ENCODE measurements around the gene PPA1. TPM values are rescaled to one million over a fixed set of nuclear protein-coding genes. Genes with fewer than 3 reads are reported as not detected.

The PPA1 gene
- total and polyA plus RNA-seq, 2 of the 4 experiments (the other 2 are of a cell fraction), result 78.6 to 102 TPM

- Histone ChIP-seq H4K20me1 (ENCODE audit: insufficient read depth, low read length) (no peaks in the 10 kb centered on the region), H3K14ac (replicated peaks; ENCODE audit: low read depth, low read length) (no peak overlapping the region), H3K23ac (ENCODE audit: low read depth, low read length) (no peak overlapping the region), H3K27me3 (ENCODE audit: control insufficient read depth, insufficient read depth, low read length) (peaks cover 10% of the 10 kb centered on the region), H2AK5ac (ENCODE audit: low read depth, low read length) (no peak overlapping the region), H4K5ac (ENCODE audit: low read depth, low read length) (no peak overlapping the region), H2BK20ac (ENCODE audit: low read depth, low read length) (no peak overlapping the region), H2AK9ac (replicated peaks; ENCODE audit: low read depth, low read length, poor library complexity) (no peak overlapping the region), H3K56ac (ENCODE audit: extremely low read depth, insufficient read depth, low read length) (no peak overlapping the region), H3K4me2 (ENCODE audit: low read depth, low read length) (no peak overlapping the region), H3K36me3 (ENCODE audit: control insufficient read depth, insufficient read depth, low read length) (no peaks in the 10 kb centered on the region), H4K8ac (ENCODE audit: low read depth in 2 of 2, low read length in 2 of 2) (no peak overlapping the region), H2BK5ac (ENCODE audit: low read depth, low read length, poor library complexity, severe bottlenecking) (no peak overlapping the region), H4K91ac (ENCODE audit: insufficient read depth, low read depth, low read length) (no peak overlapping the region), H3K4me3 (ENCODE audit: insufficient read depth, low read depth, low read length) (no peak overlapping the region), H3K9ac (ENCODE audit: low read depth, low read length) (no peak overlapping the region), H3K18ac (ENCODE audit: low read depth, low read length) (no peak overlapping the region), H2BK120ac (ENCODE audit: low read depth, low read length) (no peak overlapping the region), H3K27ac (ENCODE audit: insufficient read depth, low read length) (no peak overlapping the region), H3K4me1 (ENCODE audit: control insufficient read depth, insufficient read depth, low read length) (no peaks in the 10 kb centered on the region), H3K9me1 (ENCODE audit: insufficient read depth, low read length) (no peaks in the 10 kb centered on the region), H2AFZ (replicated peaks; ENCODE audit: low read length, poor library complexity) (no peak overlapping the region), H2BK15ac (ENCODE audit: low read depth, low read length) (no peak overlapping the region), H3K79me1 (ENCODE audit: low read depth in 1 of 2, low read length in 2 of 2) (no peaks in the 10 kb centered on the region), H3K9me3 (ENCODE audit: control insufficient read depth, insufficient read depth, low read length) (peaks cover 10% of the 10 kb centered on the region; the same call in 1 of the 2 replicates), H3K4ac (ENCODE audit: low read depth, low read length) (no peak overlapping the region)
- TF ChIP-seq FOS (IDR thresholded peaks at IDR 0.05; ENCODE audit: low read depth, low read length) (no peak), CHD1 (IDR thresholded peaks at IDR 0.05; ENCODE audit: low read depth, low read length) (no peak), MXI1 (IDR thresholded peaks at IDR 0.05; ENCODE audit: borderline replicate concordance, low read depth, low read length) (no peak), MAFK (IDR thresholded peaks at IDR 0.05; ENCODE audit: low read depth, low read length) (no peak), MAZ (IDR thresholded peaks at IDR 0.05; ENCODE audit: borderline replicate concordance, low read depth, low read length) (no peak), POLR2A (IDR thresholded peaks at IDR 0.05; ENCODE audit: low read depth, low read length) (no peak), BHLHE40 (IDR thresholded peaks at IDR 0.05; ENCODE audit: low read depth, low read length) (no peak), ELK1 (IDR thresholded peaks at IDR 0.05; ENCODE audit: borderline replicate concordance, low read depth, low read length) (no peak), RAD21 (IDR thresholded peaks at IDR 0.05; ENCODE audit: low read length) (no peak)
- TF ChIP-seq, protein P1, sequence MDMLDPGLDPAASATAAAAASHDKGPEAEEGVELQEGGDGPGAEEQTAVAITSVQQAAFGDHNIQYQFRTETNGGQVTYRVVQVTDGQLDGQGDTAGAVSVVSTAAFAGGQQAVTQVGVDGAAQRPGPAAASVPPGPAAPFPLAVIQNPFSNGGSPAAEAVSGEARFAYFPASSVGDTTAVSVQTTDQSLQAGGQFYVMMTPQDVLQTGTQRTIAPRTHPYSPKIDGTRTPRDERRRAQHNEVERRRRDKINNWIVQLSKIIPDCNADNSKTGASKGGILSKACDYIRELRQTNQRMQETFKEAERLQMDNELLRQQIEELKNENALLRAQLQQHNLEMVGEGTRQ (IDR thresholded peaks at IDR 0.05; ENCODE audit: low read depth, low read length), result no peak
- dilution Hi-C loops (cut with HindIII; ENCODE audit: low sequenced_read_pairs, unreplicated experiment), result no loop called here
- intact Hi-C loops (cut with micrococcal nuclease), result no loop called here
- ATAC-seq (ENCODE audit: low read depth) (no peak), DNase-seq (no peak)
- ChIA-PET POLR2A (ENCODE audit: unreplicated experiment) (no interaction called here), CTCF (no interaction called here)
- in situ Hi-C loops (cut with MboI; ENCODE audit: low sequenced_read_pairs), result no loop called here
- no CpG with 5 or more reads among the region's 1 CpG for WGBS, 2 experiments (ENCODE audit: extremely low coverage in 2 of 2, insufficient read length in 1 of 2)
- no TSS peak for BruUV-seq (replicated peaks)
Observed at GRCh38 chr10:70260259-70260658, 27.0 kb upstream of the PPA1 start.

Data from IMR-90 (cell line).